Inferior parietal cortex (tissue), 1 donor: ENCODE measurements around the gene TAS2R60.
"Not testable (repeated sequence)": the region's sequence is repeated elsewhere in the genome, so short reads cannot be mapped to it uniquely, and the experiment has no call there.

Experiments used
- DNase-seq: peaks from one replicate; pipeline ENCODE4 v3.0.0-alpha.2; 2016; ENCODE audit errors: extremely low spot score

The TAS2R60 gene

DNA sequence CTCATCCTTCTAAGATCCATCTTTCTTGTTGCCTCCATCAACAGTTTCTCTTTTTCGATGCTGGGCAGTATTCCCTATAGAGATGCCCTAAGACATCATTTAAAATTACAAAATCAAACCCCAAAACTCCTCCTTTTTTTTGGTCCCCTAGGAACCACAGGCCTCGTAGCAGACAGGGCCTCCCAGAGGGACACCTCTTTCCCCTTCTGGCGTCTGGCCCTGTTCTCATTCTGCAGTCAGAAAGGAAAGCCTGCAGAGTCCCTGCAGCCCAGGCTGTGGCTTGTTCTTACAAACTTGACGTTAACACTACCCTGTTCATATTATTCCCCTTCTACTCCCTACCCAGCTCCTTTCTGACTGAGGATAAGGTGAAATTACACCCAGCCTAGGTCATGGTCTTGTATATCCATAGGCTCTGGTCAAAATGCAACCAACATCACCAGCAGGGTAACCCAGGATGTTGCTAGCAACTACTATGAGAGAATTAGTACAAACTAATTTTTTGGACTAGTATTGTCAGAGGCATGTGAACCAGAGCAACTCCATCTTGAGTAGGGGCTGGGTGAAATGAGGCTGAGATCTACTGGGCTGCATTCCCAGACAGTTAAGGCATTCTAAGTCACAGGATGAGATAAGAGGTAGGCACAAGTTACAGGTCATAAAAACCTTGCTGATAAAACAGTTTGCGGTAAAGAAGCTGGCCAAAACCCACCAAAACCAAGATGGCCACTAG is 31.1 kb upstream of the TAS2R60 start:
- DNase-seq: no peak

DNA sequence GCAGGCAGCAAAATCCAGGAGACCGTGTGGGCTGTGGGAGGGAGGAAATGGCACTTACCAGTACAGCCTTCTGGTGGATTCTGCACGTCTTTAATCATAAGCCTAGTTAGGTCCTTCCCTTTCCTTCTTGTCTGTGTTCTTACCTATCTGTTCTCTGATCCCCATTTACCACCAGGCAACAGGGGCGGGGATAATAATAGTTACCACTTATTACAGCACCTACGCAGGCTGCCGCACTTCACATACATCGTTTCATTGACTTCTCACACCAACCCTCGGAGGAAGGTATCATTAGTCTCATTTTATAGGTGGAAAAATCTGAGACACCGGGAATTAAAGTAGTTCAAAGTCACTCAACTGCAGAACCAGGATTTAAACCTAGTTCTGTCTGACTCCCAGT is 30.1 kb upstream of the TAS2R60 start:
- no peak for DNase-seq

DNA sequence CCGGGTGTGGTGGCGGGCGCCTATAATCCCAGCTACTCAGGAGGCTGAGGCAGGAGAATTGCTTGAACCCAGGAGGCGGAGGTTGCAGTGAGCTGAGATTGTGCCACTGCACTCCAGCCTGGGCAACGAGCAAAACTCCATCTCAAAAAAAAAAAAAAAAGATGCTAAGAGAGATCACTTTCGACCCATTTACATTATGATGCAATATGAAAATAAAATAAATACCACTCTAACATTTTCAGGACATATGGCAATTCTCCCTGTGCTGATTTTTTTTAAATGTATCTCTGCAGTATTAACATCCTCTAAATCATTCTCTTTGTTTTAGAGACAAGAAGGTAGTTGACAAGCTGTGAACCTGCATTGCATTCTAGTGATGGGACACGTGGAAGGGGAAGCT is 28.0 kb upstream of the TAS2R60 start:
- not testable (repeated sequence) for DNase-seq

DNA sequence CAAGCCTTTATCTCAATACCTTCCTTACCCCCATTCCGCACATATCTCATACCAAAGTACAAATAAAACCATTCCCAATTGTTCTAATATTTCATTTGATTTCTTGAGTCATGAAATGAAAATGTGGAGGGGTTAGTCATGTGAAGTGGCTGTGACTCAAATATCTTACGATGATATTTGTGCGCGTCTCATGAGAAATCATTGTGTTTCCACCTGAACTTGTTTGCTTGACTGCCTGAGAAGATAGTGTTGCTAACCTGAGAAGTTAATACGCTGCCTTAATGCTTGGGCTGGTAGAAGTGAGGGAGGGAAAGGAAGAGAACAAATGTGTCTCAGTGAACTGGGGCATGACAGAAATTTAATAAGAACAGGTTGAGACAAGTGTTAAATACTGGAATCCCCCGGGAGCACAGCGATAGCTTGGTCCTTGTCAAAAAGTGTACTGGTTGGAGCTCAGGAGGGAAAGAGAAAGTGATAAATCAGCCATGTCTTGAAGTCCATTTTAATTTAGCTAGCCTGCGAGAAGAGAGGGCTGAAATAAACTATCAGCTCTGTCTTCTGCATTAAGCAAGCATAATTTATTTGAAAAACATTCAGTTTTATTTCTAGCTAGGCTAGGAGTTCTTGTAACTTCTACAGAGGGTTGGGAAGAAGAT is 27.4 kb upstream of the TAS2R60 start:
- DNase-seq: no peak

DNA sequence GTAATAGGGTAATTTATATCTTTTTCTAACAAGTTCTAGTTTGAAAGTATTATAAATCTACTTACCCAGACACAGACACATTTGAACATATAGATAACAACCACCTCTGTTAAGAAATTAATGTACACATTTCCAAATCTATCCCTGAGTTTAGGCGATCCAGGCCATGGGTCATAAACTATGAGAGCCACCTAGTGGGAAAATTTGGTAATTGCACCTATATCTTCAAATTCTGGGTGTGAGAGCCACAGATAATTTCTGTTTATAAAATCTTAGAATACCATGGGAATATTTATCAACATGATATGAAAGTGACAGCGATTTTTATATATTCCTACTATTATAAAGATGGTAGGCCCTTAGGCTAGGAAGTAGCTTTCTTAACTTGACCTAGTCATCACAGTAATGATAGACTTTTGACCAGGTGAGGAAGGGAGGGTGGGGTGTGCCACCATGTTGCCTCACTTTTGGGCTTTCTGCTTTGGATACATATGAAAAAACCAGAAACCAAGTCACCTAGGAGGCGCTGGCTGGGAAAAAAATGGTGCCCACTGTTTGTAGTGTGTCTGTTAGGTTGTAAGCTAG is 26.6 kb upstream of the TAS2R60 start:
- peak; percentile 88 for DNase-seq

DNA sequence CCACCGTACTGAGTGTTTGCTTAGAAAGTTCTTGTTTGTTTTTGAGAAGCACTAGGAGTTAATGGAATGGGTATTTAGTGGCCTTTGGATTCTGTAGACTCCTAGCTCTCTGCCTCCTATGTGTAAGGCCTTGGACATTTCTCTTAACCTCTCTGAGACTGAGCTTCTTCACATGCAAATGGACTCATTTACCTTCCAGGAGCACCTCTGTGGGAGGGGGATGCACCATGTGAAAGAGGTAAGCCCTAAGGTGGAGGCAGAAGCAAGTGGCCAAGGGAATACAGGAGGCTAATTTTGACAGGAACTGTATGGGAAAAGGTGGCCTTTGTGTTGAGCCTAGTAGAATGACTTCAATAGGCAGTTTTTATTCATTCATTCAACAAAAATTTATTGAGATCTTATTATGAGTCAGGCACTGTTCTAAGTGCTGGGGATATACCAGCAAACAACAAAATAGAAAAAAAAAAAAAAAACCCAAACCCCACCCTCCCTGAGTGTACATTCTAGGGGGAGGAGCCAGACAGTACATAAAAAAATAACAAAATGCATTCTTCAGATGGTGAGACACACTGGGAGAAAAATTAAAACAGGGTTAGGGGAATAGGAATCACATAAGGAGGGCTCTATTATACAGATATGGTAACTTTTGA is 25.4 kb upstream of the TAS2R60 start:
- no peak for DNase-seq

DNA sequence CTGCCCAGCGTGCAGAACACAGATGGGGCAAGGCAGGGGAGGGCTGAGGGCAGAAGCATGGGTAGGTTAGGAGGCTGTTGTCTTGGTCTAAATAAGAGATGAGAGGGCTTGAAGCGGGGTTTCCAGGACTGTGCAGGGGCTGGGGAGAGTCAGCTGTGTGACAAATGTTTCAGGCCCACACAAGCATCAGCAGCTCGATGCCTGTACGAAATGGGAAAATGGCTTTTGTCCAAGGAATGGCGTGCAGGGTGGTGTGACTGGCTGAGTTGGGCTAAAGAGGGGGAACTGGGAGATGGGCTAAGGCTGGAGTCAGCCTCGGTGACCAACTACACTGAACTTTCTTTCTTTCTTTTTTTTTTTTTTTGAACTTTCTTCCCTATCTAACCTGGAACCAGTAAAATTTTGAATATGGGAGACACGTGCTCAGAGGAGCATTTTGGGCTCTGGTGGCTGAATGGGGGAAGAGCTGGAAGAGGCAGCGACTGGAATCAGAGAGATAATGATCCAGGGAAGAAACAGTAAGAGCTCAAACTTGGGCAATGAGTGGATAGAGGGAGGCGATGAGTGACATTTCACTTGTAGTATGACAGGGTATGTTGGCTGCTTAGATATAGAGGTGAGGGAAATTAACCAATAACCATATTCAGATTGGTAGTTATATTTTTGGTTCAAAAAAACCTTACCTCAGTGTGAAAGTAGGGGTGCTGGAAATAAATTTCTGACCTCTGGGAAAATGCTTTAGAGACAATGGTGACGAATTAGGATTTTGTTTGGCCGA is 24.4 kb upstream of the TAS2R60 start:
- DNase-seq: no peak

DNA sequence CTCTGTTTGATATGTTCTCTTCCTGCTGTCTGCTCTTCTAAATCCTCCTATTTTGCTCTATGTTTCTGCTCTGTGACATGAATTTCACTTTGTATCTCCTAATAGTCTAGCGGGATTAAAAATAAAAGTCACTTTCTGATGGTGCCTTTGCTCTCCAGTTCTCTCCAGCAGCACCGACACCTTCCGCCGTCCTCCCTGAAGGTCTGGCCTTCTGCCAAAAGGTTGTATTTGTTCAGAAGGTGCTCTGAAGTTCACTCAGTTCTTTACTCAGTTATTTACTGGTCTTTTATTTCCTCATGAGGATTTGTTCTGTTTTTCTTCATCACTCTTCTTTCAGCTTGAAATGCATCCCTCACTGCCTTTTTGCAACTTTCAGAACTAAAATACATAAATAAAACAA is 23.4 kb upstream of the TAS2R60 start:
- DNase-seq: no peak

DNA sequence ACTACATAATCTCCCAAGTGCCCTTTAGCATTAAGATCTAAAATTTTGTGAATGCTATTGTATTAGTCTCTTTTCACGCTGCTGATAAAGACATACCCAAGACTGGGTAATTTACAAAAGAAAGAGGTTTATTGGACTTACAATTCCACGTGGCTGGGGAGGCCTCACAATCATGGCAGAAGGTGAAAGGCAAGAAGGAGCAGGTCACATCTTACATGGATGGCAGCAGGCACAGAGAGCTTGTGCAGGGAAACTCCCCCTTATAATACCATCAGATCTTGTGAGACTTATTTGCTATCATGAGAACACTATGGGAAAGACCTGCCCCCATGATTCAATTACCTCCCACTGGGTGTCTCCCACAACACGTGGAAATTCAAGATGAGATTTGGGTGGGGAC is 22.6 kb upstream of the TAS2R60 start:
- DNase-seq: not testable (repeated sequence)

DNA sequence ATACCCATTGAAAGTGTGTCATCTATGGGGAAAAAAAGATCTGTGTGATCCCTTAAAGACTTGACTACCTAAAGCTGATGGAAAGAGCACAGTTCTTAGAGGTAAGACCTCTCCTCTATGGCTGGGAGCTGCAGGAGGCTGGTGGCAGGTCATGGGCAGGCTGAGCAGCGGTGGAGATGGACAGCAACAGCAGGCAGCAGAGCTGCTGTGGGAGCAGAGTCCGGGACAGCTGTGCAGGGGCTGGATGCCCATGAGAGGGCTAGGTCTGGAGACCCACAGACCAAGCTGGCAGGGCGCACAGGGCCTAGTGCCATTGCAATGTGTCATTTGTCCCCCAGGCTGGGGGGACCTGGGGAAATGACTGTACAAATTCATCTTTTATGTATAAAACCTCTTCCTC is 21.2 kb upstream of the TAS2R60 start:
- DNase-seq: no peak

DNA sequence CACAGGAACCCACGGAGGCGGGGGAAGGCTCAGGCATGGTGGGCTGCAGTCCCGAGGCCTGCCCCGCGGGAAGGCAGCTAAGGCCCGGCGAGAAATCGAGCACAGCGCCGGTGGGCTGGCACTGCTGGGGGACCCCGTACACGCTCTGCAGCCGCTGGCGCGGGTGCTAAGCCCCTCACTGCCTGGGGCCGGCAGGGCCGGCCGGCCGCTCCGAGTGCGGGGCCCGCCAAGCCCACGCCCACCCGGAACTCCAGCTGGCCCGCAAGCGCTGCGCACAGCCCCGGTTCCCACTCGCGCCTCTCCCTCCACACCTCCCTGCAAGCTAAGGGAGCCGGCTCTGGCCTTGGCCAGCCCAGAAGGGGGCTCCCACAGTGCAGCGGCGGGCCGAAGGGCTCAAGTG is 18.8 kb upstream of the TAS2R60 start:
- DNase-seq: not testable (repeated sequence)

DNA sequence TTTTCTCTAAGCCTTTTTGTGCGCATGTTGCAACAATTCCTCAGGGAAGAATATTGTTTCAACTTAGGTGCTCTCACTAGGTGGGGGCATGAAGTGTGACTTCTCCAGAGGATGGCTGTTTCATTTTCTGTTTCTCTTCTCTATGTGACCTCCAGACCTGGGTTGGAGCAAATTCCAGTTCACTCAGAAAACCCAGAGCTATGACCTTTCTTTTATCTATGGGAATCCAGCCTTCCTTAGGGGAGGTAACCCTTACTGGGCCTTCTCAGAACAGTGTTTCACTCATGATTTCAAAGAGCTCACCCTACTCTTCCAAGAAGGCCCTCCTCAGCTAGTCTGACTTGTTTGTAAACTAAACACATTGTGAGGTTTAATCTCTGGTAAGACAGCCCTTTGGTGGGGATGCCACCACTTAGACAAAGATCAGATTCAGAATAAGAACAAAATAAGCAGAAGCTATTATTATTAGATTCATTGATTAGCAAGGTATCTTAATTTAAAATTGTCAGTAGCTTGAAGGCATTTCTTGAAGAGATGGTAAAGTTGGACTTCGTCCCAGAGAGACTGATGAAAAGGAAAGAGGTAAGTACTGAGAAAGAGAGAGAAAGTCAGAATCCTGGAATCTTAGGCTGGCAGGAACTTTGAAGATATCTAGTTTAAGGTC is 16.6 kb upstream of the TAS2R60 start:
- DNase-seq: peak; percentile 44

DNA sequence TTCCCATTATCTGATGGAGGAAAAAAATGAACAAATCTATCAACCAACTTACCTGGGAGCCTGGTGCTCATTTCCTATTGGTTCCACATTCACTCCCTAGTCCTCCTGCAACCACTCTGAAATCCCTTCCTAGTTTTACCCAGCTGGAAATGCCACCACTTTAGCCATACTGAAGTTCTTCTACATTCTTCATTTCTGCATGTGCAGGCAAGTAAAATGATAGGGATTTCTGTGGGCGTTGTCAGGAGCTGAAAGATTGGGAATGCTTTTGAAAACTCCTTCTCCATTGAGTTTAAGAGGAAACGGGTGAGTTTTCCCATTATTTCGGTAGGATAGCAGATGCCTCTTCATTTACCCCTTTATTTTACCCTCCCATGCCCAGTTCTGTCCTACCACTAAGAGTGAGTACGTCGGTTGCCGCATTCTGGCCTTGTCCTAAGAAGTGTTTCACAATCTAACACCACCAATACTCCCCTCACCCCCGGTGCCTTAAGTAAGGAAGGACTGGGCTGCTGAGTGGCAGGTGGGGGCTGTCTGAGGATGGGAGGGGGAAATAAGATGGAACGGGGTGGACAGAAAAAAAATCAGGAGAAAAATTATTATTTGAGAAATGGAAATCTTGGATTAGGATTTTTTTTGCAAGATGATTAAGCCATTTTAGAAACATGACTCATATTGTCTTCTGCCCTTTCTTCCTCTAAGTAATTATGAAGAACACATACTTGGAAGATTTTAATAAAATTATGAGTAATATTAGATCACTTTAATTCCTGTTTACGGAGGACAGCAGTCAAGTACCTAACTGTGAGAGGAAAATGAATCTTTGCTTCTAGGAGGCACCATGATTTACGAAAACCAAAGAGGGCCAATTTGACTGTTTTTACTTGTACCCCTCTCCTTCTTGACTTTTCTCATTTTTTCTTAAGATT is 13.2 kb upstream of the TAS2R60 start:
- no peak for DNase-seq

DNA sequence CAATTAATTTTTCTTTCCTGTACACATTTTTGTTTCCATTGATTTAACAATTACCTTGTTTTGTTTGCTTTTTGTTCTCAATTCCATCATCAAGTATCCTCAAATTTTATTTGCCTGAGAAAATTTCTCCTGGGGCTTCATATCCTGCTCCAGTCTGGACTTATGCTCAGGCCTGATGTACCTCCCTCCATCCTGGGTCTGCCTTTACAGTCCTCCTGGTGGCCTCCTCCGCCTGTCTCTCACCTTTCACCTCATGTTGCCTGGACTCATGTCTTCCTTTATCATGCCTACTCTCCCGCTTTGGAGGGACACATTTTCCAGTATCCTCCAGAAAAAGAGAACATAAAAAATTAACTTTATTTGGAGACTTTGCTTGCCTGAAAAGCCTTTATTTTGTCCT is 12.1 kb upstream of the TAS2R60 start:
- DNase-seq: no peak

DNA sequence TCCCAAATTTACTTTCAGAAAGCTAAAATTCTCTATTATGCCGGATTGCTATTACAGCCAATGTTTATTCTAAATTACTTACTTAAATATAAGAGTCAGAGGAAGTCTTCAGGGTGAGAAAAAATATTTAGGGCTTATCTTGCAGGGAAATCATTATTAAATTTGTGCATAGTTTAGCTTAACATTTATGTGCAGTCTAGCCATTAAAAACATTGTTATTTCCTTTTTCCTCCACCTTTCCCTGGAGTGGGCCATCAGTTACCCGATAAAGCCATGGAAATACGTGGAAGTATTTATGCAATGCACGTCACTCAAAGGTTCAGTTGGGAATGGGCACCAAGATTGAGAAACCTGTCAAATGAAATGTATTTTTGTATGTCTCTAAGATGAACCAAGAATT is 9.5 kb upstream of the TAS2R60 start:
- DNase-seq: no peak

DNA sequence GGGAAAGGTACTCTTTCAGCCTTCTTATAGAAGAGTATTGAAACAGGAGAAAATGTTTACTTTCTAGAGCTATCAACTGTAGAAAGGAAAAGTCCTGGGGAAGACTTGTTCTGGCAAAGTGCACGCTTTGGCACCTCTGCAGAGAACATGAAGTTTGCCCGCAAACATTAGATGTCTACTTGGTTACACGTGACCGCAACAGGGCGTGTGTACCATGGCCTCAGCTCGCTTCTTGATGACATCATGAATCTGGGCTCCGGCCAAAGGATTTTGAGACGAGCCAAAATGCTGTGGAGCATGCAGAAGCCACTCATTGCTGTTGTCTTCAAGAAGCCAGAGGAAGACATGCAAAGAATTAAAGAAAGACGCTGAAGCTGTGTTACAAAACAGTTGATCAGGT is 8.6 kb upstream of the TAS2R60 start:
- DNase-seq: no peak

DNA sequence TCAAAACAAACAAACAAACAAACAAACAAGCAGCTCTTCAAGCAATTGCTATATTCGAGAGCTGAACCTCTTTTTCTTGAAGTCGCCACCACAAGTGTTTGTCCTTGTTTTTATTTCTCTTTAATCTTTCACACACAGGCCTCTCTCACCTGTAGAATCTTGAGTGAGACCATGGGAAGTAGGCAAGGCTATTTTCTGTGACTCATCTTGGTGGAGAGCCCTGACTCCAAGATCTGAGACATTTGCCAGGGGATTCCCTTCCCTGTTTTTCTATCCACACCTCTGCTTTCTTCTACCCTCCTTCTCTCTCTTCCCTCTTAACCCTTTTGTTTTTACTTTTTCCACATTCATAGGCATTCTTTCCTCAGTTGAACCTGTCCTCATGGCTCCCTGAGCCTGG is 8.0 kb upstream of the TAS2R60 start:
- no peak for DNase-seq

DNA sequence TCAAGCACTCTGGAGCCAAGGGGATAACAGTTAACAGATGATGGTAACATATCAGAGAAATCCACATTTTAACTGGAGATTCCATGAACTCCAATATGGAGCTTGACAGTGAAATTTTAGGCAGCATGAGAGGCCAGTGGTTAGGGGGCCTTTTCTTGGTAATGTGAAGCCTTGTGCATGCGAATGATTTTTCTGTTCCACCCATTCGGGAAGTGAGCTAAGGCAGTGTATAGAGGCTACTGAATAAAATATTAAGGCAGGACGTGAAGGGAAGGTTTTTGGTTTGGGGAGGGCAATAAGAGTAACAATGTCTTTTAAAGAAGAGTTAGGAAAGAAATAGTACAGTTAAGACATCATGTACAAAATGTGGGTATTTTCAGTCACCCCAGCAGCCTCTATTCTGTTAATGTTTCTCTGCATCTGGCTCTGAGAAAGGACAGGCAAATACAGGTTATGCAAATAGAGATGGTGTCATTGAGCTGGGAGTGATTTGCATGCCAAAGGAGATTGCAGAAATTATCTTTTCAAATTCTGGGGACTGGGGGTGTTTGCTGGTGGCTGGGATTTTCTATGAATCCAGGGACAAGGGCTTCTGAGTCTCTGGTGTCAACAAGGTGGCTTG is 6.8 kb upstream of the TAS2R60 start:
- DNase-seq: no peak

DNA sequence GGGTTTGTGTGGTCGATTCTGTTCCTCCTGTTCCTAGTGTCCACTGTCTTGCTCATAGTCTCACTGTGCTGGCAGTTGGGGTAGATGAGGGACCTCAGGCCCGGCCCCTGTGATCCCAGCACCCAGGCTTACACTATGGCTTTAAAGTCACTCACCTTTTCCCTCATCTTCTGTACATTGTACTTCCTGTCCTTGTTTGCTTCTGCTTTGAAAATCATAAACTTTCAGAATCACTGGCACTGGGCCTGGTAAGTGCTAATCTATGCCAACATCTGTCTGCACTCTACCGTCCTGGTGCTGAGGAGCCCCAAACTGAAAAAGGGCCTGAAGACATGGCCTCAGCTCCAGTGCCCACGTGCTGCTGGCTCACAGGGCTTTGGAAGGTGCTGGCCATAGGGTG is 5.7 kb upstream of the TAS2R60 start:
- no peak for DNase-seq

DNA sequence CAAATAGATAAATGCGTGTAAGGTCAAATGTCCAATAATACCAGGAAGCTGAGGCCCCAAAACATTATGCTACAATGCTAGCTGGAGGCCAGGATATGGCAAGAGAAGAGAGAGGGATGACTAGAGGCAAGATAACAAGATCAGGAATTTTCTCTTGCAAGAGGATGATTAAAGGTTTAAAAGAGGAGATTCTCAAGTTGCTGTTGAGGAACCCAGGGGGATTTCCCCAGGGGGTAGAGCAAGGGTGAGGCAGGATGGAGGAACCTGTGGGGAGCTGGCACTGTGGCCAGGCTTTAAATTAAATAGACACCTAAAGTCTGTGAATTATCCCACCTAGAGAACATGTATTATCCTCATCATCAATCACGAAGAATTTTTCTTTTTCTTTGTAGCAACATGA is 3.4 kb upstream of the TAS2R60 start:
- no peak for DNase-seq
